PC-3 (cell line): ENCODE measurements around the gene CLSTN1.

Source experiments
- EZH2 ChIP-seq: fragments of 300-600 bp; sonication (generic); IDR thresholded peaks from one replicate; pipeline ENCODE4 v1.6.1; 2017; ENCODE audit warnings: antibody characterized with exemption, mild to moderate bottlenecking, low read length; ENCODE audit not compliant: unreplicated experiment
- EZH2phosphoT487 ChIP-seq: fragments of 300-600 bp; sonication (generic); IDR thresholded peaks from 2 replicates; pipeline ENCODE4 v1.6.1; 2018; ENCODE audit warnings: mild to moderate bottlenecking, antibody characterized with exemption, low read length, borderline replicate concordance
- TF ChIP-seq, protein P1 (sequence below): fragments of 300-600 bp; sonication (generic); conservative IDR thresholded peaks from 2 replicates; pipeline ENCODE4 v1.5.1; 2017; ENCODE audit warnings: antibody characterized with exemption, low read depth, mild to moderate bottlenecking, low read length

- TF ChIP-seq, protein P1, sequence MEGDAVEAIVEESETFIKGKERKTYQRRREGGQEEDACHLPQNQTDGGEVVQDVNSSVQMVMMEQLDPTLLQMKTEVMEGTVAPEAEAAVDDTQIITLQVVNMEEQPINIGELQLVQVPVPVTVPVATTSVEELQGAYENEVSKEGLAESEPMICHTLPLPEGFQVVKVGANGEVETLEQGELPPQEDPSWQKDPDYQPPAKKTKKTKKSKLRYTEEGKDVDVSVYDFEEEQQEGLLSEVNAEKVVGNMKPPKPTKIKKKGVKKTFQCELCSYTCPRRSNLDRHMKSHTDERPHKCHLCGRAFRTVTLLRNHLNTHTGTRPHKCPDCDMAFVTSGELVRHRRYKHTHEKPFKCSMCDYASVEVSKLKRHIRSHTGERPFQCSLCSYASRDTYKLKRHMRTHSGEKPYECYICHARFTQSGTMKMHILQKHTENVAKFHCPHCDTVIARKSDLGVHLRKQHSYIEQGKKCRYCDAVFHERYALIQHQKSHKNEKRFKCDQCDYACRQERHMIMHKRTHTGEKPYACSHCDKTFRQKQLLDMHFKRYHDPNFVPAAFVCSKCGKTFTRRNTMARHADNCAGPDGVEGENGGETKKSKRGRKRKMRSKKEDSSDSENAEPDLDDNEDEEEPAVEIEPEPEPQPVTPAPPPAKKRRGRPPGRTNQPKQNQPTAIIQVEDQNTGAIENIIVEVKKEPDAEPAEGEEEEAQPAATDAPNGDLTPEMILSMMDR, result no peak
- TF ChIP-seq EZH2, result no peak
- no peak for TF ChIP-seq EZH2phosphoT487
Measured at GRCh38 chr1:9826616-9827015, 2.9 kb upstream of the CLSTN1 start.
